Kidney (tissue), 14 donors: Measurements from ENCODE around the gene P2RX6. TPM values are rescaled to one million over a fixed set of nuclear protein-coding genes. Genes with fewer than 3 reads are reported as not detected.
"Not testable (repeated sequence)": the region's sequence is repeated elsewhere in the genome, so short reads cannot be mapped to it uniquely, and the experiment has no call there.

Experiments used
- DNase-seq, 5 donors: peaks; one replicate each; pipeline ENCODE4 v3.0.0-alpha.2; 2013 to 2020
- FAIRE-seq: peaks from 2 replicates; lab custom pipeline; 2012; peaks lifted over from hg19 to GRCh38; lab: Jason Lieb, UNC
- H3K27ac ChIP-seq, 2 donors: one replicate each; pipeline ENCODE4 v1.7.0; 2013; ENCODE audit warnings: low read depth in 2 of 2, low read length in 2 of 2, inconsistent platforms in 1 of 2
- H3K27me3 ChIP-seq: one replicate; pipeline ENCODE4 v1.7.1; 2013; ENCODE audit warnings: low read length, inconsistent platforms; ENCODE audit not compliant: control insufficient read depth, insufficient read depth
- H3K36me3 ChIP-seq, 3 donors: one replicate each; pipeline versions ENCODE4 v1.7.0 to v1.7.1; 2013; ENCODE audit warnings: low read length in 3 of 3, control low read depth in 1 of 3, inconsistent platforms in 1 of 3; ENCODE audit not compliant: insufficient read depth in 3 of 3, control insufficient read depth in 2 of 3
- H3K4me1 ChIP-seq, 3 donors: one replicate each; pipeline versions ENCODE4 v1.7.0 to v1.7.1; 2013; ENCODE audit warnings: low read length in 3 of 3, inconsistent platforms in 1 of 3, low read depth in 1 of 3; ENCODE audit not compliant: control insufficient read depth in 2 of 3, insufficient read depth in 2 of 3
- H3K4me3 ChIP-seq, 3 donors: one replicate each; pipeline versions ENCODE4 v1.7.0 to v1.8.1; 2013; ENCODE audit warnings: low read length in 3 of 3, control low read depth in 1 of 3, inconsistent platforms in 1 of 3
- H3K9ac ChIP-seq, 3 donors: one replicate each; pipeline versions ENCODE4 v1.7.0 to v1.7.1; 2013; ENCODE audit warnings: low read length in 3 of 3, control low read depth in 1 of 3, inconsistent platforms in 1 of 3
- H3K9me3 ChIP-seq, 3 donors: one replicate each; pipeline versions ENCODE4 v1.7.0 to v1.7.1; 2013; ENCODE audit warnings: low read length in 3 of 3, control low read depth in 1 of 3, inconsistent platforms in 1 of 3; ENCODE audit not compliant: control insufficient read depth in 2 of 3, insufficient read depth in 1 of 3
- CTCF ChIP-seq: IDR thresholded peaks from 3 replicates; pipeline ENCODE4 v1.5.1; 2012; ENCODE audit warnings: mild to moderate bottlenecking, moderate library complexity, borderline replicate concordance; ENCODE audit not compliant: insufficient read depth; ENCODE audit errors: extremely low read depth
- intact Hi-C: fragments of 100-400 bp; cut with DNase I; formaldehyde crosslinking; loops from one replicate; pipeline ENCODE4 v1.11.1; 2022
- polyA plus RNA-seq: library from polyadenylated mRNA; stranded (reverse); fragments of 350-450 nt; fragmentation: Illumina TruSeq; extraction: RNeasy Lipid Tissue Mini Kit (QIAGEN cat#74804); gene quantifications from one replicate; pipeline ENCODE4 v1.2.3, GENCODE V29; 2014; ENCODE audit warnings: low read depth, low replicate concordance; ENCODE audit not compliant: insufficient read depth
- total RNA-seq: library from RNA; stranded (reverse); fragmentation: NEBNext Ultra II Directional; extraction: Animal tissue kit (Norgen Biotek cat#: 25700); gene quantifications from one replicate; pipeline ENCODE4 v1.2.1, GENCODE V29; 2021
- donor health status: control.
- donor health status: control.
- donor health status: control.
- donor health status: control.
- donor health status: control.
- donor health status: DM: yes; HTN: yes; CAD: no.
- donor health status: Normal renal cell carcinoma (clear cell type).

P2RX6 gene
- total and polyA plus RNA-seq, 2 donors from 2014 or later = 1.0 to 1.6 TPM

GRCh38 chr22:21055880-21056319 is 40.9 kb downstream of the P2RX6 start:
- H3K9me3 ChIP-seq = no peaks in the 10 kb centered on the region
- no peak overlapping the region for H3K9ac ChIP-seq
- H3K4me1 ChIP-seq = no peaks in the 10 kb centered on the region
- no peak overlapping the region for H3K27ac ChIP-seq
- no peak overlapping the region for H3K4me3 ChIP-seq
- FAIRE-seq (no peak), DNase-seq (peak in 2 of 5 donors; percentile 25 to 35)
- intact Hi-C loops = no loop called here
- H3K27me3 ChIP-seq = no peaks in the 10 kb centered on the region
- no peaks in the 10 kb centered on the region for H3K36me3 ChIP-seq
- no peak for TF ChIP-seq CTCF

GRCh38 chr22:21060363-21060762 is 45.4 kb downstream of the P2RX6 start:
- H3K9me3 ChIP-seq, H3K27me3 ChIP-seq, H3K4me3 ChIP-seq, H3K4me1 ChIP-seq, FAIRE-seq, H3K27ac ChIP-seq, intact Hi-C loops, H3K36me3 ChIP-seq, DNase-seq, H3K9ac ChIP-seq: not testable (repeated sequence)

GRCh38 chr22:21061660-21062321 is 46.8 kb downstream of the P2RX6 start:
- H3K9me3 ChIP-seq, DNase-seq, intact Hi-C loops, H3K4me1 ChIP-seq, H3K9ac ChIP-seq, FAIRE-seq, H3K4me3 ChIP-seq, H3K27ac ChIP-seq, H3K27me3 ChIP-seq, H3K36me3 ChIP-seq: not testable (repeated sequence)

GRCh38 chr22:21064425-21064824 is 49.5 kb downstream of the P2RX6 start:
- H3K36me3 ChIP-seq, H3K27ac ChIP-seq, FAIRE-seq, H3K9ac ChIP-seq, H3K4me1 ChIP-seq, H3K4me3 ChIP-seq, H3K9me3 ChIP-seq, intact Hi-C loops, H3K27me3 ChIP-seq: not testable (repeated sequence)
- DNase-seq = peak in 1 of 5 donors; percentile 29
